ENCODE measurements around the gene ST6GALNAC2.

- TF ChIP-seq CTCF (IDR thresholded peaks at IDR 0.05) (no peak), POLR2A (IDR thresholded peaks at IDR 0.05) (no peak)
Observed at GRCh38 chr17:76599694-76600460, 14.2 kb upstream of the ST6GALNAC2 start.
